ENCODE results near the gene RNU7-1. TPM values are rescaled to one million over a fixed set of nuclear protein-coding genes. Genes with fewer than 3 reads are reported as not detected.
A peak's percentile ranks its signal among the peaks of the same experiment; 100 is the strongest.
"Not testable (repeated sequence)": the region's sequence is repeated elsewhere in the genome, so short reads cannot be mapped to it uniquely, and the experiment has no call there.

The RNU7-1 gene
- total RNA-seq, result not detected in 2 replicates

- H3K4me1 Mint-ChIP-seq (ENCODE audit: low read depth), result peaks cover 69% of the 10 kb centered on the region
- H3K36me3 Mint-ChIP-seq (ENCODE audit: low read depth), result peaks cover 25% of the 10 kb centered on the region
- no peaks in the 10 kb centered on the region for H3K9me3 Mint-ChIP-seq
- H3K27ac Mint-ChIP-seq, result peak within 1 kb of the TSS; percentile 93
- H3K27me3 Mint-ChIP-seq (ENCODE audit: insufficient read depth), result no peaks in the 10 kb centered on the region
- peak within 1 kb of the TSS; percentile 96 for H3K4me3 Mint-ChIP-seq
- DNase-seq (ENCODE audit: low spot score), result peak; percentile 78
- intact Hi-C loops (cut with micrococcal nuclease), result loop anchor here (1.0 to 10.0 kb wide), 11 partner anchors 9 to 472 kb away; partner anchors contain the start of genes C1R, C1RL, EMG1 and GAPDH
Measured at GRCh38 chr12:6943722-6944380, at the start of gene RNU7-1, which contains the start of gene C12orf57. Gene RNU7-1, plus strand, starts transcription at chr12:6943816. Gene C12orf57, plus strand, starts transcription at chr12:6944022. Its CDS starts 100 bp downstream, at chr12:6944122.

GRCh38 chr12:6894321-6894720, 49.3 kb upstream of the RNU7-1 start:
- Mint-ChIP-seq H3K27me3 (ENCODE audit: insufficient read depth) (no peaks in the 10 kb centered on the region), H3K9me3 (no peaks in the 10 kb centered on the region), H3K4me3 (no peak overlapping the region), H3K4me1 (ENCODE audit: low read depth) (peaks cover 20% of the 10 kb centered on the region), H3K36me3 (ENCODE audit: low read depth) (peaks cover 1% of the 10 kb centered on the region), H3K27ac (no peak overlapping the region)
- DNase-seq (ENCODE audit: low spot score), result no peak
- intact Hi-C loops (cut with micrococcal nuclease), result loop anchor here (5.0 kb wide), 1 partner anchor 402 kb away; the partner anchor contains the start of genes MRPL51 and NCAPD2

- H3K4me1 Mint-ChIP-seq (ENCODE audit: low read depth), result peaks cover 16% of the 10 kb centered on the region
- H3K27ac Mint-ChIP-seq, result no peak overlapping the region
- intact Hi-C loops (cut with micrococcal nuclease), result no loop called here
- H3K9me3 Mint-ChIP-seq, result no peaks in the 10 kb centered on the region
- no peak overlapping the region for H3K4me3 Mint-ChIP-seq
- peaks cover 1% of the 10 kb centered on the region for H3K36me3 Mint-ChIP-seq (ENCODE audit: low read depth)
- no peak for DNase-seq (ENCODE audit: low spot score)
- no peaks in the 10 kb centered on the region for H3K27me3 Mint-ChIP-seq (ENCODE audit: insufficient read depth)
Measured at GRCh38 chr12:6896846-6897435, 46.7 kb upstream of the RNU7-1 start.

GRCh38 chr12:6899427-6899826, 44.2 kb upstream of the RNU7-1 start:
- H3K4me1 Mint-ChIP-seq (ENCODE audit: low read depth), result peaks cover 11% of the 10 kb centered on the region
- H3K4me3 Mint-ChIP-seq, result no peak overlapping the region
- no peaks in the 10 kb centered on the region for H3K9me3 Mint-ChIP-seq
- peaks cover 1% of the 10 kb centered on the region for H3K36me3 Mint-ChIP-seq (ENCODE audit: low read depth)
- no peak for DNase-seq (ENCODE audit: low spot score)
- intact Hi-C loops (cut with micrococcal nuclease), result no loop called here
- no peaks in the 10 kb centered on the region for H3K27me3 Mint-ChIP-seq (ENCODE audit: insufficient read depth)
- H3K27ac Mint-ChIP-seq, result no peak overlapping the region

- peaks cover 1% of the 10 kb centered on the region for H3K36me3 Mint-ChIP-seq (ENCODE audit: low read depth)
- no peak for DNase-seq (ENCODE audit: low spot score)
- peak overlapping the region; percentile 16 for H3K27ac Mint-ChIP-seq
- H3K4me1 Mint-ChIP-seq (ENCODE audit: low read depth), result peaks cover 11% of the 10 kb centered on the region
- H3K9me3 Mint-ChIP-seq, result no peaks in the 10 kb centered on the region
- no peaks in the 10 kb centered on the region for H3K27me3 Mint-ChIP-seq (ENCODE audit: insufficient read depth)
- H3K4me3 Mint-ChIP-seq, result no peak overlapping the region
- intact Hi-C loops (cut with micrococcal nuclease), result loop anchor here (1.0 kb wide), 1 partner anchor 9 kb away; no protein-coding TSS in a partner anchor
Measured at GRCh38 chr12:6899837-6900519, 43.6 kb upstream of the RNU7-1 start.

- Mint-ChIP-seq H3K4me3 (no peak overlapping the region), H3K36me3 (ENCODE audit: low read depth) (peaks cover 1% of the 10 kb centered on the region), H3K4me1 (ENCODE audit: low read depth) (peaks cover 11% of the 10 kb centered on the region), H3K27me3 (ENCODE audit: insufficient read depth) (no peaks in the 10 kb centered on the region), H3K27ac (no peak overlapping the region), H3K9me3 (no peaks in the 10 kb centered on the region)
- DNase-seq (ENCODE audit: low spot score), result no peak
- intact Hi-C loops (cut with micrococcal nuclease), result no loop called here
Measured at GRCh38 chr12:6902448-6902847, 41.2 kb upstream of the RNU7-1 start.

- intact Hi-C loops (cut with micrococcal nuclease), result loop anchor here (1.0 to 2.0 kb wide), 7 partner anchors 11 to 215 kb away; partner anchors contain the start of genes ENO2, LPCAT3, SPSB2 and USP5
- Mint-ChIP-seq H3K4me3 (no peak overlapping the region), H3K36me3 (ENCODE audit: low read depth) (no peaks in the 10 kb centered on the region), H3K9me3 (no peaks in the 10 kb centered on the region), H3K27ac (no peak overlapping the region), H3K27me3 (ENCODE audit: insufficient read depth) (no peaks in the 10 kb centered on the region), H3K4me1 (ENCODE audit: low read depth) (peaks cover 11% of the 10 kb centered on the region)
- DNase-seq (ENCODE audit: low spot score), result no peak
Measured at GRCh38 chr12:6903722-6904121, 39.9 kb upstream of the RNU7-1 start.

GRCh38 chr12:6904280-6905276, 39.0 kb upstream of the RNU7-1 start, which contains the start of gene LRRC23:
Gene LRRC23, plus strand, starts transcription at chr12:6904822. Its CDS starts 812 bp downstream, at chr12:6905634.
- no peak within 1 kb of the TSS for H3K27ac Mint-ChIP-seq
- H3K9me3 Mint-ChIP-seq, result no peaks in the 10 kb centered on the region
- intact Hi-C loops (cut with micrococcal nuclease), result loop anchor here (1.0 to 2.0 kb wide), 7 partner anchors 10 to 216 kb away; partner anchors contain the start of genes ENO2, LPCAT3, SPSB2 and USP5
- H3K4me1 Mint-ChIP-seq (ENCODE audit: low read depth), result peaks cover 8% of the 10 kb centered on the region
- H3K4me3 Mint-ChIP-seq, result no peak within 1 kb of the TSS
- H3K36me3 Mint-ChIP-seq (ENCODE audit: low read depth), result no peaks in the 10 kb centered on the region
- DNase-seq (ENCODE audit: low spot score), result peak; percentile 97
- H3K27me3 Mint-ChIP-seq (ENCODE audit: insufficient read depth), result no peaks in the 10 kb centered on the region

- Mint-ChIP-seq H3K4me3 (no peak overlapping the region), H3K27me3 (ENCODE audit: insufficient read depth) (no peaks in the 10 kb centered on the region), H3K4me1 (ENCODE audit: low read depth) (no peaks in the 10 kb centered on the region), H3K36me3 (ENCODE audit: low read depth) (no peaks in the 10 kb centered on the region), H3K27ac (no peak overlapping the region), H3K9me3 (no peaks in the 10 kb centered on the region)
- intact Hi-C loops (cut with micrococcal nuclease), result loop anchor here (2.0 kb wide), 1 partner anchor 217 kb away; the partner anchor contains the start of gene ZNF384
- no peak for DNase-seq (ENCODE audit: low spot score)
Measured at GRCh38 chr12:6905414-6906040, 38.1 kb upstream of the RNU7-1 start.

GRCh38 chr12:6908141-6908540, 35.5 kb upstream of the RNU7-1 start:
- H3K4me3 Mint-ChIP-seq; H3K4me1 Mint-ChIP-seq (ENCODE audit: low read depth); H3K27me3 Mint-ChIP-seq (ENCODE audit: insufficient read depth); intact Hi-C loops (cut with micrococcal nuclease); H3K36me3 Mint-ChIP-seq (ENCODE audit: low read depth); H3K27ac Mint-ChIP-seq; DNase-seq (ENCODE audit: low spot score); H3K9me3 Mint-ChIP-seq: not testable (repeated sequence)

- Mint-ChIP-seq H3K27ac (no peak overlapping the region), H3K4me1 (ENCODE audit: low read depth) (peaks cover 17% of the 10 kb centered on the region), H3K9me3 (no peaks in the 10 kb centered on the region), H3K27me3 (ENCODE audit: insufficient read depth) (no peaks in the 10 kb centered on the region), H3K4me3 (no peak overlapping the region), H3K36me3 (ENCODE audit: low read depth) (no peaks in the 10 kb centered on the region)
- DNase-seq (ENCODE audit: low spot score), result no peak
- intact Hi-C loops (cut with micrococcal nuclease), result no loop called here
Measured at GRCh38 chr12:6909421-6910145, 34.0 kb upstream of the RNU7-1 start.

All from activated T-helper 1 cell treated with anti-CD3 and anti-CD28 coated beads, Interleukin-12 subunit alpha, Interleukin-12 subunit beta, Interleukin-2, Interleukin-4 antibody, amounts not matched to agents 30 ng/mL and 10 ng/mL and 1 ng/mL, durations not matched to agents 14 hours and 24 hours and 36 hours (primary cell).